Skeletal muscle satellite cell (primary cell): ENCODE measurements around the gene GAGE10. TPM values are rescaled to one million over a fixed set of nuclear protein-coding genes. Genes with fewer than 3 reads are reported as not detected.

Experiments
- H3K27me3 ChIP-seq: 2 replicates; pipeline ENCODE4 v1.7.0; 2013; ENCODE audit warnings: low read length; ENCODE audit not compliant: control insufficient read depth, insufficient read depth
- H3K36me3 ChIP-seq: 2 replicates; pipeline ENCODE4 v1.7.0; 2013; ENCODE audit warnings: mild to moderate bottlenecking, control low read depth, low read length; ENCODE audit not compliant: insufficient read depth
- H3K4me1 ChIP-seq: 2 replicates; pipeline ENCODE4 v1.7.0; 2013; ENCODE audit warnings: low read length; ENCODE audit not compliant: control insufficient read depth, insufficient read depth
- H3K4me2 ChIP-seq: 2 replicates; pipeline ENCODE4 v1.7.0; 2013; ENCODE audit warnings: mild to moderate bottlenecking, low read length
- H3K4me3 ChIP-seq: 2 replicates; pipeline ENCODE4 v1.7.0; 2013; ENCODE audit warnings: low read length
- H3K9ac ChIP-seq: 2 replicates; pipeline ENCODE4 v1.7.0; 2013; ENCODE audit warnings: mild to moderate bottlenecking, low read depth, low read length, moderate library complexity
- H3K9me3 ChIP-seq: replicated peaks from 2 replicates; pipeline ENCODE4 v1.7.0; 2013; ENCODE audit warnings: mild to moderate bottlenecking, control low read depth, low read length
- total RNA-seq: library from RNA; depleted of rRNA; stranded (reverse); fragments of >200 nt; gene quantifications from 2 replicates; pipeline ENCODE4 v1.2.3, GENCODE V29; 2012; rRNA removed

The GAGE10 gene
- total RNA-seq = not detected in 2 replicates

- no peaks in the 10 kb centered on the region for H3K4me1 ChIP-seq
- H3K4me3 ChIP-seq = no peak within 1 kb of the TSS
- H3K4me2 ChIP-seq = no peak within 1 kb of the TSS
- no peaks in the 10 kb centered on the region for H3K36me3 ChIP-seq
- no peak within 1 kb of the TSS for H3K9ac ChIP-seq
- H3K27me3 ChIP-seq = peaks cover 3% of the 10 kb centered on the region
- no peaks in the 10 kb centered on the region for H3K9me3 ChIP-seq
Measured at GRCh38 chrX:49303346-49303745, at the start of gene GAGE10. Gene GAGE10 (plus strand): TSS chrX:49303646. CDS start chrX:49304860, 1,214 bp downstream.

- Histone ChIP-seq H3K4me1 (no peaks in the 10 kb centered on the region), H3K36me3 (no peaks in the 10 kb centered on the region), H3K27me3 (no peaks in the 10 kb centered on the region), H3K4me3 (no peak overlapping the region), H3K4me2 (no peak overlapping the region), H3K9ac (no peak overlapping the region), H3K9me3 (no peaks in the 10 kb centered on the region)
Measured at GRCh38 chrX:49254639-49255038, 48.8 kb upstream of the GAGE10 start.

DNA sequence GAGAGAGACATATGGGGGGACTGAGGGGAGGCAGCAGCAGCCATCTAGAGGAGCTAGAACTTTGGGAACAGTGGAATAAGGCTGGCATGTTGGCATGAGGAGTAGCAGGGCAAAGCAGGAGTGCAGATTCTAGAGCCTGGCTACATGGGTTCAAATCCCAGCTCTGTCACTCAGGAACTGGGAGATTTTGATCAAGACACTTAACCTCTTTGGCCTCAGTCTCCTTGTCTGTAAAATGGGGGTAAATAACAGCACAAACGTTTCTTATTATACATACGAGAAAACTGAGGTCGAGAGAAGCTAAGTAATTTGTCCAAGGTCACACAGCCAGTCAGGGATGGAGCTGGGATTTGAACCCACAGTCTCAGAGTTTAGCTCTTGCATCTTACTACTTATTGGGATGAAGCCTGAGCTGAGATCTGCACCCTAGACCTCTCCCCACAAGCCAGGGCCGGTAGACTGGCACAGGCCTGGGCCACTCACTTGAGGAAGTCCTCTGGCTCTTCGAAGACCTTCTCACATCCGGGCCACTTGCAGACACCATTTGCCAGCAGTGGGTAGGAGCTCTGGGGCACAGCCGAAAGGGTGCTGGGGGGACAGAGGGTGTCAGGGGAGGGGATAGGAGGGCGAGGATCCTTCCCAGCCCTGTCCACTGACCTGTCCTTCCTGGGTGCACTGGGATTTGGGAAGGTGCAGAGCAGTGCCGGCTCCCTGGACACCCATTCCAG lies 47.0 kb upstream of the GAGE10 start:
- no peaks in the 10 kb centered on the region for H3K4me1 ChIP-seq
- H3K4me2 ChIP-seq = no peak overlapping the region
- no peak overlapping the region for H3K4me3 ChIP-seq
- no peak overlapping the region for H3K9ac ChIP-seq
- H3K27me3 ChIP-seq = no peaks in the 10 kb centered on the region
- H3K9me3 ChIP-seq = no peaks in the 10 kb centered on the region
- H3K36me3 ChIP-seq = no peaks in the 10 kb centered on the region

GRCh38 chrX:49257074-49257790 lies 46.2 kb upstream of the GAGE10 start:
- no peaks in the 10 kb centered on the region for H3K36me3 ChIP-seq
- no peak overlapping the region for H3K4me2 ChIP-seq
- H3K4me3 ChIP-seq = no peak overlapping the region
- no peaks in the 10 kb centered on the region for H3K4me1 ChIP-seq
- no peaks in the 10 kb centered on the region for H3K9me3 ChIP-seq
- no peak overlapping the region for H3K9ac ChIP-seq
- H3K27me3 ChIP-seq = no peaks in the 10 kb centered on the region

DNA sequence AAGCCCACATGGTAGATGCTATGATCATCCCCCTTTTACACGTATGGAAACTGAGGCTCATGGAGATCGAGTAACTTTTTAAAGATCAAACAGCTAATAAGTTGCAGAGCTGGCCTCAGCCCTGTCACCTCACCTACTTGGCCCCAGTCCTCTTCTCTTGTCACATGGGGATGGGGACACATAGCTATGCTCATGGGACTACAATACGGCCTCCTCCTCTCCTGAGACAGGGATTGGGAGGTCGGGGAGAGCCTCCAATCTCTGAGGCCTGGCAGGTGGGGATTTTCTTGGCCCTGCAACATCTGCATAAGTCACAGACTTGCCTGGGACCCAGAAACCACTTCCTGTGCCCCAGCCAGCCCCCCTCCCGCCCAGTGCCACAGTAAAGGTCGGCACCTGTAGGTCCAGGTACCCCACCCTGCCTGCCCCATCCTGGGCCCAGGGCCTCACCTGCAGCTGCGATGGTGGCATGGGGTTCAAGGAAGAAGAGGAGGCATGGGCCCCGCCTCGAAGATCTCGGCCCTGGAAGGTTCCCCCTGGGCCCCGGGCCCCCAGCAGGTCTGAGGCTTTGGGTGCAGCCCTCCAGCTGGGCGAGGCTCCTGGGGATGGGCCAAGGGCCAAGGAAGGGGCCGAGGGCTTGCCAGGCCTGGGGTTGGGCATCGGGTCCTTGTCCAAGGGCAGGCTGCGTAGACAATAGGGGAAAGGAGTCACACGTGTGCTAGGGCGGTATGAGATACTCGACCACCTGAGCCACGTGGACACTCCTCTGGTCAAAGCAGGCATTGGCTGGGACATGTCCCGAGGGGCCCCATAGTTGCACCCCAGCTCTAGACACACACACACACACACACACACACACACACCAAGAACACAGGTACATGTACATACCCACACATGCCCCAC lies 45.3 kb upstream of the GAGE10 start:
- no peak overlapping the region for H3K4me3 ChIP-seq

GRCh38 chrX:49258749-49259124 lies 44.7 kb upstream of the GAGE10 start:
- H3K4me3 ChIP-seq = no peak overlapping the region
- H3K9ac ChIP-seq = no peak overlapping the region
- H3K36me3 ChIP-seq = no peaks in the 10 kb centered on the region
- H3K4me1 ChIP-seq = no peaks in the 10 kb centered on the region
- no peak overlapping the region for H3K4me2 ChIP-seq
- H3K9me3 ChIP-seq = no peaks in the 10 kb centered on the region
- no peaks in the 10 kb centered on the region for H3K27me3 ChIP-seq

More for the DNA sequence above, 45.3 kb upstream of the GAGE10 start:
- Histone ChIP-seq H3K4me2 (no peak overlapping the region), H3K9me3 (no peaks in the 10 kb centered on the region), H3K36me3 (no peaks in the 10 kb centered on the region), H3K9ac (no peak overlapping the region), H3K4me1 (no peaks in the 10 kb centered on the region), H3K27me3 (no peaks in the 10 kb centered on the region)

GRCh38 chrX:49260221-49260985 lies 43.0 kb upstream of the GAGE10 start:
- Histone ChIP-seq H3K9ac (no peak overlapping the region), H3K36me3 (no peaks in the 10 kb centered on the region), H3K4me2 (no peak overlapping the region), H3K4me1 (no peaks in the 10 kb centered on the region), H3K27me3 (no peaks in the 10 kb centered on the region), H3K9me3 (no peaks in the 10 kb centered on the region), H3K4me3 (no peak overlapping the region)

- Histone ChIP-seq H3K4me2 (no peak overlapping the region), H3K9ac (no peak overlapping the region), H3K4me3 (no peak overlapping the region), H3K27me3 (no peaks in the 10 kb centered on the region), H3K4me1 (no peaks in the 10 kb centered on the region), H3K36me3 (no peaks in the 10 kb centered on the region), H3K9me3 (no peaks in the 10 kb centered on the region)
Measured at GRCh38 chrX:49262603-49263002, 40.8 kb upstream of the GAGE10 start.

GRCh38 chrX:49263631-49264030 lies 39.8 kb upstream of the GAGE10 start:
- no peak overlapping the region for H3K9ac ChIP-seq
- H3K4me1 ChIP-seq = peaks cover 5% of the 10 kb centered on the region

DNA sequence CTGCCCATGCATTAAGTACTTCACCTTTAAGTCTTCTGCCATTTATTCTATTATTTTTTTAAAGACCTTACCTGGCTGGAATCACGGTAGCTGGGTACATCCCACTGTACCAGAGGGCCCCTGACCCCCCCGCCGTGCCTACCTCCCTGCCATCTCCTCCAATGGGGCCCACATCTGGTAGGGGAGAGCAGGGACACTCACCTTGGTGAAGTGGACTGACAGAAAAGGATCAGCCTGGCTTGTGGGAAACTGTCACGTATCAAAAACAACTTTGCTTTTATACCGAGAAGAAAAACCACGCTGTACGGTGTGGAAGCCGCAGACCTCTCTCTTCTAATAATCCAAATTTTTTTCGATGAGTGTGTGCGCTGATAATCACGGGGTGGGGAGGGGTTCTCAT lies 39.0 kb upstream of the GAGE10 start, which contains the start of gene FOXP3:
FOXP3 (minus strand) TSS at position 251 of the 400 bp plus-strand sequence. CDS start 6,205 bp downstream, outside the sequence.
- Histone ChIP-seq H3K9ac (no peak within 1 kb of the TSS), H3K4me1 (peaks cover 5% of the 10 kb centered on the region), H3K27me3 (no peaks in the 10 kb centered on the region)

More at GRCh38 chrX:49263631-49264030, 39.8 kb upstream of the GAGE10 start:
- Histone ChIP-seq H3K4me2 (no peak overlapping the region), H3K9me3 (no peaks in the 10 kb centered on the region), H3K36me3 (no peaks in the 10 kb centered on the region), H3K27me3 (no peaks in the 10 kb centered on the region), H3K4me3 (no peak overlapping the region)

More for the DNA sequence above, 39.0 kb upstream of the GAGE10 start, which contains the start of gene FOXP3:
- Histone ChIP-seq H3K9me3 (no peaks in the 10 kb centered on the region), H3K4me2 (no peak within 1 kb of the TSS), H3K4me3 (no peak within 1 kb of the TSS), H3K36me3 (no peaks in the 10 kb centered on the region)
